Measurements from ENCODE around the gene STARD5.
"Not testable (repeated sequence)": the region's sequence is repeated elsewhere in the genome, so short reads cannot be mapped to it uniquely, and the experiment has no call there.

STARD5 gene

DNA sequence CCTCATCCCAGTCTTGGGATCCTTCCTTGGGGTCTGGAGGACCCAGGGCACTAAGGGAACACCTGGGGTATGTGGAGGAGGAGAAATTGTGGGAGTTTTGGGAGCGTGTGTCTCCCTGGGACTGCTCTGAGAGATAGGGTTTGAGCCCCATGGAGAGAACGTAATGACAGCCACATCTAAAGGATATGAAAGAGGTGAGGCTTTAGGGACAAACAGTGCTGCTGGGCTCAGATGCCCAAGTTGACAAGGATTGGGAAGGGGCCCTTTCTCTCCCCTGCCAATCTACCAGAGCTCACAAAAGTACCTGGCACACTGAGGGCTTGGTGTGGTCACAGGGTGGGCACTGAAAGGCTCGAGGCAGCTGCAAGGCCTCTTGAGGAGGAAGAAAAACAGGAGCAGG, 13.3 kb upstream of the STARD5 start:
- DNase-seq = no peak

DNA sequence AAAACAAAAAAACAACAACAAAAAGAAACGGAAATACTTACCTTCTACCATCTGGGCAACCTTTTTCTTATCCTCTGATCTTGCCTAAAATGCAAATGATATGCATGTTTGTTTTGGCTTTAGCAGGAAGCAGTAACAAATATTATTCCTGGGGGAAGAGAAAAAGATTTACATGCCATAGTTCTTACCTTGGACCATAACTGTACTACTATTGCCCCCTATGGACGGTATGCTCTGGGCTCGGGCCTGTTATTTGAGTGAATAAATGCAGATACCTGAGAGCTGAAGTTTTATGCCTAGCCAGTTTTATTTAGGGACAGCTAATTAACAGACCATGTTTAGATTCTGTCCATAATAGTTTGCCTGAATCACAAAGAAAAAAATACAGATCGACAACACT, 12.6 kb upstream of the STARD5 start:
- peak; percentile 35 for DNase-seq

DNA sequence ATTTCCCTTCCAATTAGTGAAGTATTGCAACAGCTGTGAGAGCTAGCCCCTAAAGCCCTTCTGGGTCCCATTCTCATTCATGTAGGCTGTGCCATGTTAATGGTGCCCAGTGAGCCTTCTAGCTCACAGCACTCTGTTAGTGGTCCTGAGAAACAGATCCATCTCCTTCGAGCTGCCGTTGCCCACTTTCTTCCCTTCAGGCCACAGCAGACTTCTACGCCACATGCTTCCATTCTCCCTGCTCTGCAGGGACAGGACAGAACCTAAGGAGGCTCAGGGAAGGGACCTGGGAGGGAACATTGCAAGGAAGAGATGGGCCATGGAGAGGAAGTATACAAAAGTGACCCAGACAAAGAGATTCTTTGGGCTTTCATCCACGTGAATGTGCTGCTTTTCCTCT, 11.7 kb upstream of the STARD5 start:
- no peak for DNase-seq

DNA sequence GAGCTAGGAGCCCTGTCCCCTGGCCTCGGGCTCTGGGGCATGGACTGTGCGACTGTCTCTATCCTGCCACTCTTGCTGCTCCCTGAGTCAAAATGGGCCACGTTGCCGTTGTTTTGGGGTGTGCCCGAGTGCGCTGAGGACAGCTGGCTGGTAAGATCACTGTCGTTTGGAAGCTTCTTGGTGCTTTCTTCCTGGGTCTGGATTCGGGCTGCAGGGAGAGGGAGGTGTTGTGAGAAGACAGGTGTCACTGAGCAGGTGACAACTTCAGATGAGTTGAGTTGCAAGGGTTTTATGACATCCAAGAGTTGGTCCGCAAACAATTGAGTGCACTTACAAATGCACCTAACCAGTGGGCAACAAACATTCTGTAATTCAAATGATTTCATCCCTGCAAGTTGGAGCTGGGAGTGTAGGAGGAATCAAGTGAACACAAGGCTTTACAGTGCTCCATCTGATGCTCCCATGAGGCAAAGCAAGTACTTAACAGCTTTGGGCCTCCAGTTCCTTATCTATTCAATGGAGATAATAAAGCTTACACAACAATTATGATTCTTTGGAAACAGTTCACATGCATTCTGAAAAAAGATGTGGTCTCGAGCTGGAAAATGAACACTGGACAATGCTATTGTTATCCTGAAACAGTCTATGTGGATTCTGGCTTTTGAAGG, 11.0 kb upstream of the STARD5 start:
- no peak for DNase-seq

DNA sequence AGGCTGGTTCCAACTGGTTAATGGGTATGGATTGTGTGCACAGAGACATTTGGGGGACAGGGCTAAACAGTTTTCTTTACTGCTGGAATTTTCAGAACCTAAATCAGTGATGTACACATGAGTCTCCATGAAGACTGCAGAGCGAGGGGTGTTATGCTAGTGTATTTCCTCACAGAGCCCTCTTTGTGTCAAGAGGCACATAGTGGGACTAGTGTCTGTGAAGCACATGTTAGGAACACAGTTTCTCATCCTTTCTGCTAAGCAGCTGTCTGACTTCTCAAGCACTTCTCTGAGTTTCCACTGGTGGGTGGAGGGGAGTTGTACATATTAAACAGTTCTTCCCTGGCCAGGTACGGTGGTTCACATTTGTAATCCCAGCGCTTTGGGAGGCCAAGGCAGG, 9.4 kb upstream of the STARD5 start:
- no peak for DNase-seq

DNA sequence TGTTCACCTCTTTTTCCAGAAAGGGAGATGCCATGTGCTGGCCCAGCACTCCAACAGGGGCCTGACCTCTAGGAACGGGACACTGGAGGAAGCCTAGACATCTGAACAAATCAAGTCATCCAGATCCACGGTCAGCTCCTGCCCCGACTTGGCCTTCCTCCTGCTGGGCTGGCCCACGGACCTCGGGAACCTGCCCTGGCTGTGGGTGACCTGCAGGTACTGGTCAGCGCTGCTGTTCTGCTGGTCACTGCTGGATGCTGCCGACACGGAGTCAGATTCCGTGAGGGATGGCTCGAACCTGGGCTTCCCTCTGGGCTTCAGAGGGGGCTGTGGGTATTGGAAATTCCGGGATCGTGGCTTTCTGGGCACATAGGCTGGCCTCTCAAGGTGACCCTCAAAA, 8.4 kb upstream of the STARD5 start:
- DNase-seq = no peak

DNA sequence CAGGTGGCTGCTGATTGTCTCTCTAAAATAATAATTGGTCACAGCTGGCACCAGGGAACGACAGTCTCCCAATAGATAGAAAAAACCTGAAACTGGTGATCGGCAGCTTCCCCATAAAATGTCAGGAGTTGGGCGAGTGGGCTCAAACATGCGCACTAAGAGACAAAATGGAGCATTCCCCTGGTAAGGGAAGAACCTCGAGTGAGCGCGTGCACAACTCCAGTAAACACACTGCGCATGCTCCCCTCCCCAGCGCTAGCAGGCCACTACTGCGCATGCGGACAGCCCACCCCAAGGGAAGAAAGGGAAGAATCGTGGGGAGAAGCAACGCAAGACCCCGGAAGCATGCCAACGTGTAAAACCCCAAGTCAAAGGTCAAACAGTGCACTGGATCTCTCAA, 7.7 kb upstream of the STARD5 start:
- no peak for DNase-seq

DNA sequence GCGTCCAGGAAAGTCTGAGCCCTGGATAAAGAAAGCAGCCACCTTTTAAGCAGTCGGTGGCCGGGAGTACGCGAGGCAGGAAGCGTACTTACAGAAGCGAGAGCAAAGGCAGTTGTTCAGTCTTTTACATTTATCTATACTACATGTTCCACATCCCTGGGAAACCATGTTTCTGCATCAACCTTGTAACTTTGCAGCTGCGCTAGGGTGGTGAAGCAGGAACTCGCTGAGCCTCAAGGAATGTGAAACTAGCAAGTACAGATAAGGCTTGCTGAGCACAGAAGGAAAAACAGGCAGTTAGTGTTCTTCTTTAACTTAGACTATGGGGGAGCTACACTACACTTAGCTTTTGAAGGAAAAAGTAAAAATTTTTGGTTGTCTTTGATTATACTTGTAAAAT, 7.2 kb upstream of the STARD5 start:
- not testable (repeated sequence) for DNase-seq

DNA sequence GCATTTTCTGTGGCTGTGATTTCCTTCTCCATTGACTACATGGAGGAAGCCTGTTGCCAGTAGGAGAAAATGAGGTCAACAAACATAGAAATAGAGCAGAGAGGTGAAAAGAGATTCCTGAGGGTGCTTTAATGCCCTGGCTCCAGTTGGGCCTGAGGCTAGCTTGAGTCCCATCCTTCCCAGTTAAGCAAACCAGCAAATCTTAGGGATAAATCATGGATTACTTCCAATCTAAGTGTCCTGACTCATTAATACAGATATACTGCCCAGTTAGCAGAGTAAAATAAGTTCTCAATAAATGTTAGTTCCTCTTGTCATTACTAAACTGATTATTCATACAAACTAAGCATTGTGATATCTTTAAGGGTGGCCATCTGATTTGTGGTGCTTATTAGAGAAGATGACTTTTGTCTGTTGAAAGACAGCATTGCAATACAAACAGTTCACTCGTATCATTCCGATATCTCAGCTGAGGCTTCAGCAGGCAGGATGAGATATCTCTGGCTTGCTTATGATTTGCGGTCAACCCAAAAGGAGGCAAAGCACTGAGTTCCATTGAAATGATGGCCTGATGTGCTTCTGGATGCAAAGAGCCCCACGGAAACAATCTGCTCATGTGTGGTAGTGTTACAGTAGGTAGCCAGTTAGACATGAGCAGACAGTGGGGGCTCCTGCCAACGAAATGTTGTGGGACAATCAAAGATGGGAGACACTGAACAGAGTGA, 6.6 kb upstream of the STARD5 start:
- DNase-seq = no peak

DNA sequence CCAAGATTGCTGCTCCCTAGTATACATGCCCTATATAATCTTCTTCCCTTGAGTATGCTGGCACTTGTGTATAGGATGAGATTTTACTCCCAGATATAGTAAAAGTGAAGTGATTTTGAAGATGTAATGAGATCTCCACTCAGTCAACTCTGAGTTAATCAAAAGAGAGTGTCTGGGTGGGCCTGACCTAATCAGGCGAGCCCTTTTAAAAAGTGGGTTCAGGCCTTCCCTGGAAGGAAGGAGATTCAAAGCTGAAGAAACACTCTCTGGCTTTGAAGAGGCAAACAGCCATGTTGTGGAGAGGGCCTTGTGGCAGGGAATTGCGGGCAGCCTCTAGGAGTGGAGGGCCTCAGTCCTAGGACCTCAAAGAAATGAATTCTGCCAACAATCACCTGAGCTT, 5.5 kb upstream of the STARD5 start:
- no peak for DNase-seq

DNA sequence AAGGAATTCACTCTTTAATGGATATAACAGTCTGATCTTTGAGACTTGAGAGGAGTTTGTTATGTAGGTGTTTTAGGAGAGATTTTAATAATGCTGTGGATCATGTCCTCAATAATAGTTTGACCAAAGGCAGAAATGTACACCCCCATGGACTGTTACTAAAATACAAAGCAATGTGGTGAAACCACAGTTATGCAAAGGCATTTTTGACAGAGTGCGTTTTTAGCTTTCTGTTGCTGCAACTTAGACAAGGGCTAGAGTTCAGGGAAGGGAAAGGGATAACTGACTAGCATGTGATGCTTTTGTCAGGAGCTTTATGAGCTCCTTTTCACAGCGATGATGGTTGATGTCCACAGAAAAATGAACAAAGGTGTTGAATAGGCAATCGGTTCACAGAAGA, 3.6 kb upstream of the STARD5 start:
- no peak for DNase-seq

DNA sequence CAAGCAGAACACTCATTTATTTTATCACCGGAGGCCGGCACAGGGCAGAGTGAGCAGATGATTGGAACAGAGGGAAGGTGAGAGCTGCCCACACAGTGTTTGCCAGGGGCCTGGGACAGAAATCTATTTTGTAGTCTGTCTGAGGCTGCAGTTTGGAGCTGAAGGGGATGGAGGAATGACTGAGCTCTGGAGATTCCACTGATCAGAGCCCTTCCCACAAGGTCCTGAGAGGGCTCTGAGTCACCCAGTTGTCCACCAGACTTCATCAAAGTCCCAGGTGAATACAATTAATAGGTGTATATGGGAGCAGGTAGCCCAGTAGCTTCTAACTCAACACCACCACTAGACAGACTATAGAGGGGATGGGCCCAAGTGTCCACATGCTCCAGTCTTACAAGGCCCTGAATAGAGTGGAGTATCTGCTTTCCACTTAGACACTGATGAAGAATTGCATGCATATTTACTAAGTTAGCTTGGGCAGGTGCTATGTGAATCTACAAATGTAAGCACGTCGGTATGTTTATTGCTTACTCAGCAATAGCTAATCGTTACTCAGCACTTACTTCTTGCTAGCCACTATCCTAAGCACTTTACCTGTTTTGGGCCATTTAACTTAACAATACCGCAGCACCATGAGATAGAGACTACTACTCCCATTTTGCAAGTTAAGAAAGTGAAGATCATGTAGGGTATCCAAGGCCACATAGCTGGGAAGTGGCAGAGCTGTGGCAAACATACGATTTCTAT, 2.7 kb upstream of the STARD5 start:
- no peak for DNase-seq

DNA sequence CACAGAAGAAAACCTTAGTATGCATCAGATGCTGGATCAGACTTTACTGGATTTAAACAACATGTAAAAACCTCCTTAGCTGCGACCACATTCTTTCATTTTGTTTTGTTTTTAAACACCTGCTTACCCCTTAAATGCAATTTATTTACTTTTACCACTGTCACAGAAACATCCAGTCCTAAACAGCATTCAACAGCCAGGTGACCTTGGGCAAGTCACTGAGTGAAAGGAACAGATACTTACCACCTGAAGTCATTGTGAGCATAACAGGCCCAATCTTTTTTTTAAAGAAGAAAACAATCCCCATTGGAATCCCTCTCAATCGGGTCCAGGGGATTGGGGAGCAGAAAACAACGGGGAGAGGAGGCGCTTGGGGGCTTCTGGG, 390 bp downstream of the STARD5 start:
- DNase-seq = no peak

DNA sequence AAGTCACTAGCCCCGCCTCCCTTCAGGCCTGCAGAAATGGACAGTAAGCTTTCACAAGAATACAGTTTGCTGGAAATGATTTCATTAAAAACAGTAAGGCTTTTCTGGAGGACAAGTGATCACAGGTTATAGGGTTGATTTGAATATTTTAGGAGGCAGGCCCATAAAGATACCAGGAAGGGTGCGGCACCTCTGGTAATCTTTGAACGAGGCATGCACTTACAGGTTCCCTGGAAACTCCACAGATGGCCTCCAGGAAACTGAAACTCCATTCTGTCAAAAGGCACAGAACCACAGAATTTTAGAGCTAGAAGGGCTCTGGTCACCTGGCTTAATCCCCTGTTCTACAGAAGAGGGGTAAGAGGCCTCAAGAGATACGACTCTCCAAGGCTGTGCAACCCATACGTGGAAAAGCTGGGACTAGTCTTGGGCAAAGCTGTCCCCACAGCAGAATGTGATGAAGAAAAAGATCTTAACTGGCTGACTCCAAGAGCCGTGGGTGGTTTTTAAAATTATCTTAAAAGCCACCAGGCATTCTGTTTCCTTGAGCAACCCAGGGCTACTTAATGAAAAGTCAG, 1.2 kb downstream of the STARD5 start:
- no peak for DNase-seq

DNA sequence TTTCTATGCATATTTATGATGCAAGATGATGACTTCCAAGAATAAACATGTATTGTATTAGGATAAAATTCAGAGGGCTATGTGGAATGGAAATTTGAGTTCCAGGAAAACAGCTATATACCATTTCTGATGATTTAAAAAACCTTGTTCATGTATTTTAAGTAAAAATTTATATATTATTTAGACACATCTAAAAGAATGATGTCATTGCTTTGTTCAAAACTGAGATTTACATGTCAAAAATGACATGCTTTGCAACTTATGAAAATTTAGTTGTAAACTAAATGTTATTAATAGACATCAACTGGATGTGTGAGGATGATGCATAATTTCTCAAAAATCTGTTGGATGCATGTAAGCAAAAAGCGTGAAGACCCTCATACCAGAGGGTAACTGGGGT, 2.3 kb downstream of the STARD5 start:
- DNase-seq = no peak

DNA sequence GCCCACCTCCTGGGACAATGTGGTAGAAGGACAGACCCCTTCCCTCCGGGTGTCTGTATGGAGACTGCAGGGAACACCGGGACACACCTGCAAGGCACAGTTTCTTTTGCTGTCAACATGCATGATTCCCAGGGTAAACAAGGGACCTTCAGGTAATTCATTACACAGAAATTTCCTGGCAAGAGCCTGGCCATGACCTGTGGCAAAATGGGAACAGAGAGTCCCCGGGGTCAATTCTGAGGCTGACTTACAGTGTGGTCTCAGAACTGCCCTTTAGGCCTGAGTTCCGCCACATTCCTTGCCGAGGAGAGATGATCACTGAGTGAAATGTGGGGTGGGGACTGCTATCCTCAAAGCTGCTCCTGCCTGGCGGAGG, 6.3 kb downstream of the STARD5 start:
- DNase-seq = no peak

DNA sequence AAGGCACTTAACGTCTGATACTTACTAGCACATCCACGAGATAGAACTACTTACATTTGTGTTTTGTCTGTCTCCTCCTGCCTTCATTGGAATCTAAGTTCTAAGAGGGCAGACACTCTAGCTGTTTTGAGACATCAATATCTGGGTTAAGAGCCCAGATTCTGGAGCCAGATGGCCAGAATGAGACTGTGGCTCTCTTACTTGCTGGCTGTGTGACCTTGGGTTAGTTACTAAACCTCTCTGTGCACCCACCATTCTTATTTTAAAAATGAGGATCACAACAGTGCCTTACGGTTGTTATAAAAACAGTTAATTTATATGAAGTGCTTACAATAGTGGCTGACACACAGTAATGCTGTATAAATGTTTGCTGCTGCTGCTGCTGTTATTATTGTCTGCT, 7.7 kb downstream of the STARD5 start:
- DNase-seq = no peak

DNA sequence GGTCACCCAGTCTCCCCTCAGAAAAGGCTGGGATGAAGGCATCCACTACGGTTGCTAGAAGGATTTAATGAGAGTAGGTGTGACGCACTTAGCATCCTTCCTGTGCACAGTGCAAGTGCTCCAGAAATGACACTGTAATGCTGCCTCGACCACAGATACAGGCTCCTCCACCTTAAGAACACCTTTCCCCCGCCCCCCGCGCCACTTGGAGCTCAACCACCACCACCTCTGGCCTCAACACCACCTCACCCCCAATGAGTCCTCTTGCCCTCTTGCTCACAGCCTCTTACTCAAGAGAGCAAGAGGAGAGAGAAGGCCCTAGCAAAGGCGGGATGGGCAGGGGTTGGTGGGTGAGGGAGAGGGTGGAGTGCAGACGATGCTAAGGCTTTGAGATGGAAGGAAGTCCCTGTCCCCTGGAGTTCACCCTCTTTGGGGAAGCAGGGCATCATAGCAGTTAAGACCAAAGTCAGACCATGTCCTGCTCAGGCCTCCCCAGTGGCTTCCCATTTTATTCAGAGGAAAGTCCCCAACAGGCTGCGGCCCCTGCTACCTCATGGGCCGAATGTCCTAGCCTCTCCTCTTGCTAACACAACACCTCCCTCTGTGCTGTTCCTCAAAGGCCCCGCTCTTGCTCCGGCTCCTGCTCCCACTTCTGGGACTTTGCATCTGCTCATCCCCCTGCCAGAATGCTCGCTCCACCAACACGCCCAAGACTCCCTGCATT, 8.3 kb downstream of the STARD5 start:
- DNase-seq = no peak

DNA sequence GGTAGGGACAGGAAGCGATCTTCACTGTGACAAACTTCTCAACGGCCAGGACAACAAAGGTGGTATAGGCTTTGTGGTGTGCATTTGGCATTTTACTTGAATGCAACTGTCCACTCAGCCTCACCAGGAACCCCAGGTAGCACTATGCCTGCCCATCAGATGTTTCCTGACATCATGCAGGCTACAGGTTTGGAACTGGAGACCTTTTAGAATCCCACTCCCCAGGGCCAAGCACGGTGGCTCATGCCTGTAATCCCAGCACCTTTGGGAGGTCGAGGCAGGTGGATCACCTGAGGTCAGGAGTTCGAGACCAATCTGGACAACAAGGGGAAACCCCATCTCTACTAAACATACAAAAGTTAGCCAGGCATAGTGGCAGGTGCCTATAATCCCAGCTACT, 9.6 kb downstream of the STARD5 start:
- DNase-seq = no peak

DNA sequence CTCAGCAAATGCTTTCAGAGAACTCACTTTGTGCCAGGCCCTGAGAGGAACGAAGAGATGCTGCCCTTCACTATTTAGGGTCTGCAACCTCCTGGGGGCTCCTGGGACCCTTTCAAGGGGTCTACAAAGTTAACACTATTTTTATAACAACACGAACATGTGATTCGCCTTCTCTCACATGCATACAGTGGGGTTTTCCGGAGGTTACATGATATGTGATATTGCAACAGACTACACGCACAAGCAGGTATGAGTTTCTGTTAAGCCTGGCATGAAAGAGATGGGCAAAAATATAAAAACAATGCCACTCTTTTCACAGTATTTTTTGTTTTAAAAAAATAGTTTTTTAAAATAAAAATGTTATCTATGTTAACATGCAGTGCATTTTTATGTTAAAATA, 10.3 kb downstream of the STARD5 start:
- DNase-seq = no peak

DNA sequence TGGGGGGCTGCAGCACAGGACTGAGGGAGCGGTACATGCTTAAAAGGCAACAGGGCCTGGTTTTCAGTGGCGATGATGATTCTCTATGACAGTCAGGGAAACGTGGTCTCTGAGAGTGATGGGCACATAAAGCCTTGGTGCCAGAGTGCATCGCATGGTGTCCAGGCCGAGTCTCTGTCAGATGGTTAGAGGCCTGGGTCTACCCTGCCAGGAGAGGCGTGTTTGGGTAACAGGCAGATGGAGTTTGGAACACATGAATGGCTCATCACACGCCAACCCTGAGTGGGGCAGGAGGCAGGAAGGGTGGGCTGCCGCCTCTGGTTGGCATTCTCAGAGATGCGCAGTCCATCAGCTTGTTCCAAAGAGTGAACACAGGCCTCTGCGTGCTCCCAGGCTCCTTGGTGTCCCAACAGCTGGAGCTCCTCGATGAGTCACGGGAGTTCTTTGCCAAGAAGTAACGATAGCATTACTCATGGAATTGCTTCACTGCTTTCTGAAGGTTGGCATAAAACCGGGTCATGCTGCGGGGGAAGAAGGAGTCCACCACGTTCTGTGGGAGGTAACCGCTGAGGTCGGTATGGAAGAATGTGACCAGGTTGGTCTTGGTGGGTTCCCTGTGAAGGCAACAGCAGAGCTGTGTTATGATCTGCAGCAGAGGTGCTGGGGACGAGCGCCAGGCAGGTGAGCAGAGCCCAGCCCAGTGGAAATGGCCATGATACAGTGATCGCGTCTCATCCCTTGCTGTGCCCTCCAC, 11.0 kb downstream of the STARD5 start:
- no peak for DNase-seq

DNA sequence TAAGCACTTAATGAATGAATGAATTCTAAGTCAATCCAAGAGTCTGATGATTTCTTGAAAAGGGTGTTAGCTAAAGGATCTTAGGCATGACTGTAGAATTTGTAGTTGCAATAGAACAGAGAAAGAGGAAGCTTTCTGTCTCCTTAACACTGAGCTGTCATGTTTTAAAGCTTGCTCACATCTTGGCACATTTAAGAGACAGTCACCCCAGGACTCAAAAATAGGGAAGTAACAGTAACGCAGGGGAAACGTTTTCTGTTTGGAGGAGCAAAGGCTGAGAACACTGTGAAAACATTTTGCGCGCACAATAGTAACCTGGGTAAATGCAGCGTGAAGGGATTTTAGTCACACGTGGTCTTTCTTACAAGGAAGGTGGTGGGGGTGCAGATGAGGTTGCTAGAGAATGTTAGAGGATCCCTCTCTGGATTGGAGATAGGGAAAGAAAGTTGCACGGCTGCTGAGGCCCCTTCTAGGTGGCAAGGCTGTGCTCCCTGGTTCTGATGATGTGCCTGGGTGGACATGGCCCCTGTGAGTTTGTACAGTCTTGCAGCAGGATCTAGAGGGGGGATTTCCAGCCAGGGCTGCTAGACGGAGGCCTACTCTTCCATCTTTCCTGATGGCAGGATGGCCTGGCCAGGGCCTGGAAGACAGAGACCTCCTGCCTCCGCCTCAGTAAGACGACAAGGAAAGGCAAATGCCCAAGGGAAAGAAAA, 12.0 kb downstream of the STARD5 start:
- no peak for DNase-seq

Measured in activated CD4-positive, alpha-beta T cell treated with anti-CD3 and anti-CD28 coated beads, Interleukin-2, amount 50 U/mL, for 16 hours (primary cell).